Measurements from ENCODE around the gene MINDY4B.
"Not testable (repeated sequence)": the region's sequence is repeated elsewhere in the genome, so short reads cannot be mapped to it uniquely, and the experiment has no call there.

MINDY4B gene

DNA sequence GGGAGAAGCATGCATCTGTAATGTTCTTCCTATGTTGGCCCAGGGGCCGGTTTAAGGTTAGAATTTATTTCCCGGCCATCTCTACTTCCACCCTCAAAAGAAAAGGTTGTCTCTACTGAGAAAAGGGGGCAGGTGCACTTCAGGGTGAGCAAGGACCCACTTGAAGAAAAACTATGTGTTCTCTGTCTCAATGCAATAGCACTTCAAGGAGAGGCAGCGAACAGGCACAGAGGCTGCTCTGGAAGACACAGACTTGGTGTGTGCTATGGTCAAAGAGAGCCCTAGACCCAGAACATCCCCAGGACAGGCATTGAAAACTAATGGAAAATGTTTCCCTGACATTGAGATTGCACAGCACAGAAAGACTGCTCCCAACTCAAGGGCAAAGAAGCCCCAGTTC lies 7.6 kb downstream of the MINDY4B start:
- DNase-seq, result no peak

- DNase-seq, result no peak
Measured at GRCh38 chr3:150890831-150891230, 14.4 kb downstream of the MINDY4B start.

- DNase-seq, result no peak
Measured at GRCh38 chr3:150890295-150890694, 14.9 kb downstream of the MINDY4B start.

DNA sequence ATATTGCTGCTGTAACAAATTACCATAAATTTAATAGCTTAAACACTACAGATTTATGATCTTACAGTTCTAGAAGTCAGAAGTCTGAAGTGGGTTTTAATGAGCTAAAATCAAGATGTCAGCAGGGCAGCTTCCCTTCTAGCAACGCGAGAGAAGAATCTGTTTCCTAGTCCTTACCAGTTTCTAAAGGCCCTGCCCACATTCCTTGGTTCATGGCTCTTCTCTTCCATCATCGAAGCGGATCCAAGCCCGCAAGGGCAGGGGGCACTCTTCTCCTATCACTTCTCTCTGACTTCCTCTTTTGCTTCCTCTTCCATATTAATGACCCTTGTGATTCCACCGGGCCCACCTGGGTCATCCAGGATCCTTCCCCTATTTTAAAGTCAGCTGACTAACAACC lies 16.1 kb downstream of the MINDY4B start:
- no peak for DNase-seq

GRCh38 chr3:150887031-150887430 lies 18.2 kb downstream of the MINDY4B start:
- DNase-seq, result no peak

DNA sequence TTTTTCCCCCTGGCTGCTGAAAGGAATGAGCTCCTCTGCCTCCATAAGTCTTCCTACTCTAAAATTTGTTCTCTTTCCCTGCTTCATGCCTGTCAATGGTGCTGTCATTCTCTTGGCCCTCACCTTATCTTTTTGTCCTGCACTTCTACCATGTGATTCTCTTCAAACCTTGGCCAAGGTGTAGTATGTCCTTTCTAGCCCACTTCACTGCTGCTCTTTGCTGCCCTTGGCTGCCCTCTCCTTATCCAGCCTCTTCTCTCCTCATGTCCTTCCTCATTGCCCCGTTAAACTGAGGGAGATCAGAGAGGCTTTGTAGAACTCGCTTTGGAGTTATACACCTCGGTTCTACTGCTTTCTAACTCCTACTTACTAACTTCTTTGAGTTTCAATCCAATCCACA lies 19.7 kb downstream of the MINDY4B start:
- DNase-seq, result no peak

- no peak for DNase-seq
Measured at GRCh38 chr3:150878996-150879575, 26.2 kb downstream of the MINDY4B start.

GRCh38 chr3:150878290-150878689 lies 26.9 kb downstream of the MINDY4B start:
- no peak for DNase-seq

GRCh38 chr3:150877303-150877702 lies 27.9 kb downstream of the MINDY4B start:
- DNase-seq, result no peak

- DNase-seq, result no peak
Measured at GRCh38 chr3:150876611-150877265, 28.5 kb downstream of the MINDY4B start.

DNA sequence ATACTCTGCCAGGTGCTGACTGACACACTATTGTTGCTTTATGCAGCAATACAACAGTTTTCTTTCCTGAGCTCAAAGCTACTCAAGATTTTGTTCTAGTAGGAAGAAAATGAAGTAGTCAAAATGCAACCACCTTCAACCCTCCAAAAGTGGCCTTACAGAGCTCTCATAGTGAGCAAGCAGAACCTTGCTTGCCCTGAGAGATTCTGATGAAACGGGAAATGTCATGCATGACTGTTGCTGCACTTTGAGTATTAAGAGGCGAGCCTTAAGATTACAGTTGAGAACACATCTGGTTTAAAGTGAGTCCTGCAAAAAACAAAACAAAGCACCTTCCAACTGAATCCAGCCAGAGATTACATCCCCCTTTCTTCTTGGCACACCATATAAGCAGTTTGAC lies 29.7 kb downstream of the MINDY4B start:
- DNase-seq, result no peak

DNA sequence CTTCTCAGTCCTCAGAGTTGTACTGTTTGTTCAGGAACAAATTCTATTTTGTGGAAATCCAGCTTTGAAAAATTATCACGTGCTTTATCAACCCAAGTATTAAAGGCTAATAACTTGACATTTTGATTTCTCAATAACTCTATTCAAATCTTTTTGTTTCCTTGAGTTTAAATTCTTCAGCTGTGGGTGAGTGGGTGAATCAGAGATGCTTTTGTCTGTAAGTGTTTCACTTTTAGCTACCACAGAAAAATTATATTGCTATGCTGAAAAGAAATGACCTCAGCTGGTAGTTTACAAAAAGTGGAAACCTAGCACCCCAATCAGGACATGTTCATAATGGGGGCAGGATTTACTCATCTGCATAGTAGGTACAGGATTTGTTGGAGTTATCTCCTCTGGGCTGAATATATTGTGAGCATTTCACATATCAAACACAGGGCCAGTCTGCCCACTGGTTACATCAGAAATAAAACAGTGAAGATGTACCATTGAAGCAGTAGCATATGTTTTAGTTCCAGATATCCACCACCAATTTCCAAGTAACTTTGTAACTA lies 30.5 kb downstream of the MINDY4B start:
- no peak for DNase-seq

DNA sequence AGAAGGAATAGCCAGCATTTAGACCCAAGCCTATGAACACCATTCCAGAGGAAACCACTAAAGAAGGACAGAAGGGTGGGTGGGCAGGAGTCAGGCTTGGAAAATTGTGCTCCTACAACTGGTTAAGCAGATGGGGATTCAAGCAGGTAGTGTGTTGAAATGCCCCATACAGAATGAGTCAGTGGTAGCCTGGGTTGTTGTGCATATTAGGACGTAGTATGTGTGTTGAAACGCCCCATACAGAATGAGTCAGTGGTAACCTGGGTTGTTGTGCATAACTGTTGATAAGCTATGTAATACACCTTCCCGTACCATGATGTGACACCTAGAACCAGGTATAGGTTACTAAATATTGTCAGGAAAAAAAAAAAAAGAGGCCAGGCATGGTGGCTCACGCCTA lies 34.0 kb downstream of the MINDY4B start:
- DNase-seq, result no peak

GRCh38 chr3:150870406-150870805 lies 34.8 kb downstream of the MINDY4B start:
- no peak for DNase-seq

- no peak for DNase-seq
Measured at GRCh38 chr3:150868282-150868681, 37.0 kb downstream of the MINDY4B start.

DNA sequence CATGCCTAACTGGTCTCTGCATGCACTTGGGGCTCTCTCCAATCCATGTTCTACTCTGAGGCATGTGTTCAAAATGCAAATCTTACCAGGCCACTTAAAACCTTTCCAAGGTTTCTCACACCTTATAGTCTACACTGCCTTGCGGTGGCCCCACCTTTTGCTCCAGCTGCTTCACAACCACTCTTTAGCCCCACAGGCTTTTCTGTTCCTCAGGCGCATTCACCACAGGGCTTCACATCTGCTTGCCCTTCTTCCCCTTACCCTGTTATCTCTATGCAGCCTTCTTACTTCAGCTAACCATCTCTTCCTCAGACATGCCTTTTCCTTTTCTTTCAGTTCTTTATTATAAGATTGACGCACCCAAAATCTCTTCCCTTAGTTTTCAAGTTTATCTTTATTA lies 37.8 kb downstream of the MINDY4B start:
- DNase-seq, result no peak

GRCh38 chr3:150863921-150864320 lies 41.3 kb downstream of the MINDY4B start:
- DNase-seq, result not testable (repeated sequence)

DNA sequence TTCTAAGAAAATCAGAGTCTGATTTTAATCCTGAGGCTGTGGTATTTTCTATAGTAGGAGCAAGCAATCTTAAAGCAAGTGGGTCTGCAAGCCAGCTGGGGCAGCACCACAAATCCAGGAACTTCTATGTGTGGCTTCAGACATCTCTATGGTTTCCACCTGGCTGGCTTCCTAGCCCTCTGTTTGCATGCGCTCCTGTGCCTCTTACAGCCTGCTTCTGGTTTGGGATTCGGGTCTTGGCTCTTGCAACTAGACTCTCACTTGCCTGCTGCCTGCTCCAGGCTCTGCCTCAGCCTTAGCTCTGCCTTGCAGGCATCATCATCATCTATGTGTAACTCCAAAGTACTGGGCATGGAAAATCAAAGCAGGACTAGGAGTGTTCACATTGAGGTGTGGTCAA lies 43.4 kb downstream of the MINDY4B start:
- DNase-seq, result no peak

- not testable (repeated sequence) for DNase-seq
Measured at GRCh38 chr3:150857936-150858335, 47.3 kb downstream of the MINDY4B start.

GRCh38 chr3:150850191-150850590 lies 55.0 kb downstream of the MINDY4B start:
- no peak for DNase-seq

DNA sequence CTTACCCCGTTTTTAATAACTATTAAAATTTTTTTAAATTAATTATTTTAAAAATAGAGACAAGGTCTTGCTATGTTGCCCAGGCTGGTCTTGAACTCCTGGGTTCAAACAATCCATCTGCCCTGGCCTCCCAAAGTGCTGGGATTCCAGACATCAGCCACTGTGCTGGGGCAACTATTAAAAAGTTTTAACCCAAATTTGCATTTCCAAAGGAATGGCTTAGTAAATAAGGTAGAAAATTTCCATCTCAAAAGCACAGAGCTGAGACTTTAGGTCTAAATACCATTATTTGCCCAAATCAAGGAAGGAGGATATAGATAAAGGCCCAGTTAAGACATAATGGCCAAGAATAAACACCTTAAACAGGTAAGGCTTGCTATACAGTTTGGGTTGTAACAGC lies 56.4 kb downstream of the MINDY4B start:
- no peak for DNase-seq

GRCh38 chr3:150847433-150847832 lies 57.8 kb downstream of the MINDY4B start:
- DNase-seq, result no peak

GRCh38 chr3:150844484-150844883 lies 60.8 kb downstream of the MINDY4B start:
- no peak for DNase-seq

DNA sequence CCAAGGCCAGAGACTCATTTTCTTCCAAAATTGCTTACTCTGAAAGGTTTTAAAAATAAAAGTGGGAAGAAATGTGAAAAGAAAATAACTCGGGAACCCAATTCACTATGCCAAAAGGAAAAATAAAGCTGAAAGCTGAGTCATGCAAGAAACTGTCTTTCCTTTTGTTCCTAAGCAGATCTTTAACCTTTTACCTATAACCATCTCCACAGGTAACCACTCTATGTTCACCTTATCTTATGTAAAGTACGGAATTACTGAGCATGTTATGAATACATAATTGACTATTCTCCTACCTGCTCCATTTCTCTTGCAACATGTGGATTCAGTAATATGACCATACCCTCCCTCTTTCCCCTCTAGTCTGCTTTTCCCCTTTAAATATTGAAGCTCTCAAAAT lies 62.0 kb downstream of the MINDY4B start:
- DNase-seq, result no peak

Measured in stimulated activated CD4-positive, alpha-beta T cell treated with anti-CD3 and anti-CD28 coated beads, Interleukin-4, amount 100 ng/mL, for 1 hour (primary cell).